ENCODE results near the gene KRT9. TPM values are rescaled to one million over a fixed set of nuclear protein-coding genes. Genes with fewer than 3 reads are reported as not detected.

KRT9 gene
- total and polyA plus RNA-seq, 9 of the 15 experiments (the other 6 are each of a cell fraction or from before 2014, with no cell fraction given) = 0.03 TPM; not detected in 8

DNA sequence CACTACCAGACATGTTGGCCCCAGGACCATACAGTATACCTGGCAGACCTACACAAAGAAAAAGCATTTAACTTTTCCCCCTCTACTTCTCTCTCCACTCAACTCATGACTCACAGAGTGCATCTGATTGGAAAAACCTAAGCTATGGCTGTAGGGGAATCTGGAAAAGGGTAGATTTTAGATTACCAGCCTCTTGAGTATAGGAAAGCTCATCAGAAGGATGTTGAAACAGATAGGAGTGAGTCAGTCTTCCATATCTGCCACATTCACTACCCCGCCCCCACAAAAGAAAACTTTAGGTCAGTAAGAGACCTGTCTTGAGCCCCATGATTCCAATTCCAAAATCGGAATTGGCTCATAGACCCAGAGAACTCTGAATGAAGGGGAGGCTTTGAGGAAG lies 12.3 kb downstream of the KRT9 start (continued):
- TF ChIP-seq, protein P1, sequence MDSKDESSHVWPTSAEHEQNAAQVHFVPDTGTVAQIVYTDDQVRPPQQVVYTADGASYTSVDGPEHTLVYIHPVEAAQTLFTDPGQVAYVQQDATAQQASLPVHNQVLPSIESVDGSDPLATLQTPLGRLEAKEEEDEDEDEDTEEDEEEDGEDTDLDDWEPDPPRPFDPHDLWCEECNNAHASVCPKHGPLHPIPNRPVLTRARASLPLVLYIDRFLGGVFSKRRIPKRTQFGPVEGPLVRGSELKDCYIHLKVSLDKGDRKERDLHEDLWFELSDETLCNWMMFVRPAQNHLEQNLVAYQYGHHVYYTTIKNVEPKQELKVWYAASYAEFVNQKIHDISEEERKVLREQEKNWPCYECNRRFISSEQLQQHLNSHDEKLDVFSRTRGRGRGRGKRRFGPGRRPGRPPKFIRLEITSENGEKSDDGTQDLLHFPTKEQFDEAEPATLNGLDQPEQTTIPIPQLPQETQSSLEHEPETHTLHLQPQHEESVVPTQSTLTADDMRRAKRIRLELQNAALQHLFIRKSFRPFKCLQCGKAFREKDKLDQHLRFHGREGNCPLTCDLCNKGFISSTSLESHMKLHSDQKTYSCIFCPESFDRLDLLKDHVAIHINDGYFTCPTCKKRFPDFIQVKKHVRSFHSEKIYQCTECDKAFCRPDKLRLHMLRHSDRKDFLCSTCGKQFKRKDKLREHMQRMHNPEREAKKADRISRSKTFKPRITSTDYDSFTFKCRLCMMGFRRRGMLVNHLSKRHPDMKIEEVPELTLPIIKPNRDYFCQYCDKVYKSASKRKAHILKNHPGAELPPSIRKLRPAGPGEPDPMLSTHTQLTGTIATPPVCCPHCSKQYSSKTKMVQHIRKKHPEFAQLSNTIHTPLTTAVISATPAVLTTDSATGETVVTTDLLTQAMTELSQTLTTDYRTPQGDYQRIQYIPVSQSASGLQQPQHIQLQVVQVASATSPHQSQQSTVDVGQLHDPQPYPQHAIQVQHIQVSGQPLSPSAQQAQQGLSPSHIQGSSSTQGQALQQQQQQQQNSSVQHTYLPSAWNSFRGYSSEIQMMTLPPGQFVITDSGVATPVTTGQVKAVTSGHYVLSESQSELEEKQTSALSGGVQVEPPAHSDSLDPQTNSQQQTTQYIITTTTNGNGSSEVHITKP (IDR thresholded peaks at IDR 0.05; ENCODE audit: partially characterized antibody) = peak; percentile 29
- TF ChIP-seq ADNP (tag; IDR thresholded peaks at IDR 0.05) = no peak
- no peak for TF ChIP-seq ZNF324 (CRISPR knock-in tag; IDR thresholded peaks at IDR 0.05)
- TF ChIP-seq SMARCA4 (IDR thresholded peaks at IDR 0.05) = peak; percentile 64; the same call in 1 of the 2 replicates
- peak; percentile 24; the same call in 1 of the 2 replicates for TF ChIP-seq EP300 (IDR thresholded peaks at IDR 0.05; ENCODE audit: low read length)

DNA sequence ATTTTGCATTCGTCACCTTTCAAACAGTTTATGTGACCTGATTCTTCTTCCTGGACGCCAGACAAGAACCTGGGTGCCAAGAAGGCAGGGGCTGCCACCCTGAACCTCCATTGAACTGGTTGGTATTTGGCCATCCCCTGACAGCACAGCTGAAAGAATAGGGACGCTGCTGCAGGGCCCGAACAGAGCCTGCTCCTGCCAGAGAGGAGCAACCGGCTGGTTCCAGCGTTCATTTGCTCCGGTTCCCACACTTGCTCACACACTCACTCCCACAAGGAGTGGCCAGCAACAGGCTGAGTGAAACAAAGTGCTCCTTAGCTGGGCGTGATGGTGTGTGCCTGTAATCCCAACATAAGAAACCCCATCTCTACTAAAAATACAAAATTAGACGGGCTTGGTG lies 14.9 kb downstream of the KRT9 start:
- intact Hi-C loops (cut with micrococcal nuclease) = no loop called here
- Histone ChIP-seq H3K36me3 (ENCODE audit: control insufficient read depth, insufficient read depth, low read length) (no peaks in the 10 kb centered on the region), H3K4me1 (replicated peaks in 1 of 2; ENCODE audit: control insufficient read depth in 2 of 2, insufficient read depth in 2 of 2, low read length in 2 of 2) (no peaks in the 10 kb centered on the region; a peak in 1 of 5 replicates), H3K9me1 (ENCODE audit: control insufficient read depth, insufficient read depth, low read length) (no peaks in the 10 kb centered on the region), H3K4me3 (no peak overlapping the region), H3K9ac (ENCODE audit: insufficient read depth in 1 of 2, low read depth in 2 of 2, low read length in 2 of 2) (no peak overlapping the region; a peak in 1 of 4 replicates), H3K27ac (ENCODE audit: extremely low read depth, low read depth, low read length) (no peak overlapping the region), H3K9me3 (replicated peaks; ENCODE audit: control insufficient read depth, insufficient read depth, low read depth, low read length) (no peaks in the 10 kb centered on the region), H3K27me3 (ENCODE audit: control insufficient read depth in 2 of 2, insufficient read depth in 2 of 2, low read length in 2 of 2) (peaks cover 28 to 35% of the 10 kb centered on the region in 2 experiments), H2AFZ (ENCODE audit: low read depth, low read length) (no peak overlapping the region), H3K4me2 (ENCODE audit: insufficient read depth, low read length) (no peak overlapping the region), H4K20me1 (replicated peaks; ENCODE audit: control insufficient read depth, insufficient read depth, low read length) (no peaks in the 10 kb centered on the region), H3K79me2 (ENCODE audit: control insufficient read depth, insufficient read depth, low read length) (no peaks in the 10 kb centered on the region)
- POLR2A ChIA-PET = no interaction called here
- CTCF ChIA-PET (ENCODE audit: low intra/inter-chr PET ratio) = no interaction called here
- TF ChIP-seq MEF2A (IDR thresholded peaks at IDR 0.05; ENCODE audit: control insufficient read depth, low read depth, low read length) (no peak), SMAD1 (IDR thresholded peaks at IDR 0.05; ENCODE audit: low read depth, low read length, partially characterized antibody) (no peak)
- TF ChIP-seq, protein P2, sequence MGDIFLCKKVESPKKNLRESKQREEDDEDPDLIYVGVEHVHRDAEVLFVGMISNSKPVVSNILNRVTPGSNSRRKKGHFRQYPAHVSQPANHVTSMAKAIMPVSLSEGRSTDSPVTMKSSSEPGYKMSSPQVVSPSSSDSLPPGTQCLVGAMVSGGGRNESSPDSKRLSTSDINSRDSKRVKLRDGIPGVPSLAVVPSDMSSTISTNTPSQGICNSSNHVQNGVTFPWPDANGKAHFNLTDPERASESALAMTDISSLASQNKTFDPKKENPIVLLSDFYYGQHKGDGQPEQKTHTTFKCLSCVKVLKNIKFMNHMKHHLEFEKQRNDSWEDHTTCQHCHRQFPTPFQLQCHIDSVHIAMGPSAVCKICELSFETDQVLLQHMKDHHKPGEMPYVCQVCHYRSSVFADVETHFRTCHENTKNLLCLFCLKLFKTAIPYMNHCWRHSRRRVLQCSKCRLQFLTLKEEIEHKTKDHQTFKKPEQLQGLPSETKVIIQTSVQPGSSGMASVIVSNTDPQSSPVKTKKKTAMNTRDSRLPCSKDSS (IDR thresholded peaks at IDR 0.05; ENCODE audit: low read depth, partially characterized antibody) = no peak
- TF ChIP-seq, protein P3, sequence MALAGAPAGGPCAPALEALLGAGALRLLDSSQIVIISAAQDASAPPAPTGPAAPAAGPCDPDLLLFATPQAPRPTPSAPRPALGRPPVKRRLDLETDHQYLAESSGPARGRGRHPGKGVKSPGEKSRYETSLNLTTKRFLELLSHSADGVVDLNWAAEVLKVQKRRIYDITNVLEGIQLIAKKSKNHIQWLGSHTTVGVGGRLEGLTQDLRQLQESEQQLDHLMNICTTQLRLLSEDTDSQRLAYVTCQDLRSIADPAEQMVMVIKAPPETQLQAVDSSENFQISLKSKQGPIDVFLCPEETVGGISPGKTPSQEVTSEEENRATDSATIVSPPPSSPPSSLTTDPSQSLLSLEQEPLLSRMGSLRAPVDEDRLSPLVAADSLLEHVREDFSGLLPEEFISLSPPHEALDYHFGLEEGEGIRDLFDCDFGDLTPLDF (CRISPR knock-in tag; IDR thresholded peaks at IDR 0.05) = no peak
- in situ Hi-C loops (cut with MboI) = no loop called here
- ATAC-seq (no peak), FAIRE-seq (no peak), DNase-seq (ENCODE audit: extremely low read depth in 1 of 4, low spot score in 3 of 4) (no peak)
- 0% methylated on average over 9 of the region's 9 CpGs for WGBS (ENCODE audit: insufficient coverage, low coverage, missing lambda C conversion rate)
- no TSS peak for BruUV-seq (replicated peaks)
